Natural killer cell (primary cell): ENCODE measurements around the gene DNAH7. TPM values are rescaled to one million over a fixed set of nuclear protein-coding genes. Genes with fewer than 3 reads are reported as not detected.

Source experiments
- ATAC-seq, 3 donors: fragments of 150-1000 bp in 2 of 3; fragments of 200-7000 bp in 1 of 3; cut with Tn5 transposase; 1 replicate in 1 of 3; 2 replicates in 2 of 3; pipeline ENCODE4 v1.10.0; 2021; ENCODE audit warnings: mild to moderate bottlenecking in 2 of 3, moderate library complexity in 2 of 3
- DNase-seq, 2 donors: peaks; one replicate each; pipeline versions ENCODE4 v3.0.0 to v3.0.0-alpha.2; 2013 to 2021; ENCODE audit warnings: mixed read lengths in 1 of 2
- H3K27ac ChIP-seq: one replicate; pipeline ENCODE4 v1.5.1; 2013; ENCODE audit warnings: mild to moderate bottlenecking, low read length
- H3K27me3 ChIP-seq: one replicate; pipeline ENCODE4 v1.6.1; 2013; ENCODE audit warnings: low read length; ENCODE audit not compliant: control insufficient read depth, insufficient read depth
- H3K36me3 ChIP-seq: one replicate; pipeline ENCODE4 v1.6.1; 2013; ENCODE audit warnings: low read length; ENCODE audit not compliant: control insufficient read depth, insufficient read depth
- H3K4me1 ChIP-seq: one replicate; pipeline ENCODE4 v1.6.1; 2013; ENCODE audit warnings: low read length; ENCODE audit not compliant: control insufficient read depth, insufficient read depth
- H3K4me3 ChIP-seq: one replicate; pipeline ENCODE4 v1.5.1; 2013; ENCODE audit warnings: low read length
- H3K9me3 ChIP-seq: one replicate; pipeline ENCODE4 v1.6.1; 2013; ENCODE audit warnings: low read length; ENCODE audit not compliant: control insufficient read depth, insufficient read depth
- H3K27ac Mint-ChIP-seq, 2 donors: one replicate each; pipeline ENCODE4 v1.8.0; 2022; ENCODE audit warnings: mild to moderate bottlenecking in 2 of 2, mixed read lengths in 2 of 2, moderate library complexity in 1 of 2
- H3K27me3 Mint-ChIP-seq, 2 donors: one replicate each; pipeline ENCODE4 v1.8.0; 2022; ENCODE audit warnings: low read depth in 2 of 2, mixed read lengths in 2 of 2
- H3K36me3 Mint-ChIP-seq: one replicate; pipeline ENCODE4 v1.8.0; 2022; ENCODE audit warnings: mixed read lengths
- H3K4me1 Mint-ChIP-seq, 2 donors: one replicate each; pipeline ENCODE4 v1.8.0; 2022; ENCODE audit warnings: mixed read lengths in 2 of 2
- H3K4me3 Mint-ChIP-seq: one replicate; pipeline ENCODE4 v1.8.0; 2022; ENCODE audit warnings: mild to moderate bottlenecking, moderate library complexity, mixed read lengths
- H3K9me3 Mint-ChIP-seq, 2 donors: one replicate each; pipeline ENCODE4 v1.8.0; 2022; ENCODE audit warnings: mixed read lengths in 2 of 2
- CTCF ChIP-seq: fragments of 200-600 bp; IDR thresholded peaks from one replicate; pipeline ENCODE4 v1.8.0; 2022; ENCODE audit warnings: antibody characterized with exemption
- WGBS: methylation state at CpG from one replicate; pipeline ENCODE4 v1.1.7; 2013; ENCODE audit warnings: missing lambda C conversion rate; ENCODE audit not compliant: insufficient coverage; 5-methylcytosine and 5-hydroxymethylcytosine counted together
- intact Hi-C: fragments of 100-400 bp; cut with micrococcal nuclease; formaldehyde crosslinking; loops from one replicate; pipeline ENCODE4 v1.14.2; 2022
- total RNA-seq, 4 donors: library from RNA; stranded (reverse); fragments of 120-200 nt in 1 of 4; gene quantifications; one replicate each; pipeline versions ENCODE4 v1.2.3 to v1.2.4, GENCODE V29; 2013 to 2022

Gene DNAH7
- total RNA-seq, 3 donors from 2014 or later (not counting 1 experiment from before 2014, with no cell fraction given), result 0.07 to 0.20 TPM; not detected in 1

GRCh38 chr2:195737511-195738325, 330.9 kb downstream of the DNAH7 start:
- H3K4me1 ChIP-seq, result no peaks in the 10 kb centered on the region
- peaks cover 9% of the 10 kb centered on the region for H3K36me3 Mint-ChIP-seq
- WGBS, result 95% methylated on average over 3 of the region's 5 CpGs
- intact Hi-C loops, result no loop called here
- H3K4me3 Mint-ChIP-seq, result no peak overlapping the region
- H3K4me3 ChIP-seq, result no peak overlapping the region
- no peaks in the 10 kb centered on the region for H3K4me1 Mint-ChIP-seq
- no peaks in the 10 kb centered on the region for H3K27me3 Mint-ChIP-seq
- no peak for TF ChIP-seq CTCF
- no peak overlapping the region for H3K27ac ChIP-seq
- H3K36me3 ChIP-seq, result peaks cover 34% of the 10 kb centered on the region
- H3K27me3 ChIP-seq, result no peaks in the 10 kb centered on the region
- no peaks in the 10 kb centered on the region for H3K9me3 ChIP-seq
- no peaks in the 10 kb centered on the region for H3K9me3 Mint-ChIP-seq
- ATAC-seq (no peak), DNase-seq (no peak)
- H3K27ac Mint-ChIP-seq, result no peak overlapping the region

- TF ChIP-seq CTCF, result no peak
- Mint-ChIP-seq H3K27ac (no peak overlapping the region), H3K36me3 (peaks cover 16% of the 10 kb centered on the region), H3K4me1 (peaks cover 10 to 18% of the 10 kb centered on the region in 2 donors), H3K27me3 (no peaks in the 10 kb centered on the region), H3K4me3 (no peak overlapping the region), H3K9me3 (no peaks in the 10 kb centered on the region)
- ATAC-seq, result no peak
- H3K36me3 ChIP-seq, result peaks cover 47% of the 10 kb centered on the region
- H3K4me3 ChIP-seq, result no peak overlapping the region
- H3K9me3 ChIP-seq, result no peaks in the 10 kb centered on the region
- H3K27ac ChIP-seq, result no peak overlapping the region
- WGBS, result no CpG with 5 or more reads among the region's 1 CpG
- intact Hi-C loops, result no loop called here
- no peaks in the 10 kb centered on the region for H3K27me3 ChIP-seq
- DNase-seq, result no peak
- H3K4me1 ChIP-seq, result no peaks in the 10 kb centered on the region
Observed at GRCh38 chr2:195735347-195735746, 333.3 kb downstream of the DNAH7 start.

- intact Hi-C loops, result no loop called here
- 78% methylated on average over 2 of the region's 2 CpGs for WGBS
- no peak overlapping the region for H3K27ac ChIP-seq
Observed at GRCh38 chr2:195734931-195735330, 333.7 kb downstream of the DNAH7 start.

More at GRCh38 chr2:195734931-195735330, 333.7 kb downstream of the DNAH7 start:
- no peaks in the 10 kb centered on the region for H3K9me3 ChIP-seq
- Mint-ChIP-seq H3K27ac (no peak overlapping the region), H3K36me3 (peaks cover 20% of the 10 kb centered on the region), H3K4me1 (peaks cover 14 to 22% of the 10 kb centered on the region in 2 donors), H3K4me3 (no peak overlapping the region), H3K9me3 (no peaks in the 10 kb centered on the region), H3K27me3 (no peaks in the 10 kb centered on the region)
- no peaks in the 10 kb centered on the region for H3K4me1 ChIP-seq
- no peaks in the 10 kb centered on the region for H3K27me3 ChIP-seq
- peaks cover 51% of the 10 kb centered on the region for H3K36me3 ChIP-seq
- DNase-seq (no peak), ATAC-seq (no peak)
- no peak overlapping the region for H3K4me3 ChIP-seq
- TF ChIP-seq CTCF, result no peak
